ENCODE results near the gene GUCY1A2.

Gene GUCY1A2

GRCh38 chr11:106763501-106763900, 254.8 kb downstream of the GUCY1A2 start:
- DNase-seq = no peak
- intact Hi-C loops (cut with DNase I) = no loop called here

DNA sequence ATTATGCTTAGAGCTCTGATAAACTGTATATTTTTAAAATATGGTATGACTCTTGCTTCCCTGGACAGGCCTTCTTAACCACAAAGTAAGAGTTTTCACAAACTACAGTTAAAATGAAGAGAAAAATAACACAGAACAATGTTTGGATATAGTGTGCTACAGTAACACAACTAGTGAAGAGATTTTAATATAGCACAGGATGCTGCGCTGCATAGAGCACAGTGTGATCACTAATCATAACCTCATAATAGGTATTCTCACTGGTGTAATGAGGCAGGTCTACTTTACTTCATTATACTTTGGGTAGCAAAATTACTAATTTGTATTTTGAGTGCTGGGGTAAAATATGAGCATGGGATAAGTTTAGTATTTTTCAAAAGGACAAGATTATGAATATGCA, 256.5 kb downstream of the GUCY1A2 start:
- intact Hi-C loops (cut with DNase I) = no loop called here
- DNase-seq = no peak

DNA sequence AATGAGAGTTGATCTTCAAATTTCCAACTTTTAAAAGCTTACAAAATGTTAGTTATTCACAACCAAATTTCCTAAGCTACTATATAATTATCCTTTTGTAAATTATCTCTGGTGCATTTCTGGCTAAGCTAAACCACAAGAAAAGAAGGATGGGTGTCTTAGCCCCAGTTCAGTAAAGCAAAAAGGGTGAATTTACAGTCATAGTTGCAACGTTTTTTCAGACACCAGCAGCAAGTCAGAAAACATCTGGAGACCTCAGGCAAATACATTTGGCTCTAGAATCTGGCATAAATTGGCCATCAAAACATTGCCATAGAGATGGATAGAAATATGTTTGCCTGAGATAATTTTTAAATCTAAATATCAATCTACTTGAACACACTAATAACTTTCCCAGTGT, 257.0 kb downstream of the GUCY1A2 start:
- DNase-seq = no peak
- intact Hi-C loops (cut with DNase I) = no loop called here

GRCh38 chr11:106748059-106748458, 270.2 kb downstream of the GUCY1A2 start:
- DNase-seq = no peak
- intact Hi-C loops (cut with DNase I) = no loop called here

DNA sequence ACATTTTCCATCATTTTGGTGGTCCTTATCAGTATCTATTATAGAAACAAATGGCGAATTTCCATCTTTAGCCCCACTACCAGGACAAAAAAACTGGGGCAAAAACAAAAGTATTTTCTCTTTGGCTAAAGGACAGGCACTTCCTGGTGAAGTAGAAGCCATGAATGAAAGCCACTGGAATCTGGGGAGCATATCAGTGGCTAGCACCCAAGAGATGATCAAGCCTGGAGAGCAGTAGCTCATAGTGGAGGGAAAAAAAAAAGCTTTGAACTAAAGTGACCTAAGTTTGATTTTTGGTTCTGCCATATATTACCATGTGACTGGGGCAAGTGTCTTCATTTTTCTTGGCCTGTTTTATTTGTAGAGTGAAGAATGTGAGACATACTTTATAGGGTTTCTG, 272.3 kb downstream of the GUCY1A2 start:
- DNase-seq = no peak
- intact Hi-C loops (cut with DNase I) = no loop called here

- DNase-seq = no peak
- intact Hi-C loops (cut with DNase I) = no loop called here
These were observed 284.6 kb downstream of the GUCY1A2 start for GRCh38 chr11:106733635-106734034.

- intact Hi-C loops (cut with DNase I) = no loop called here
- DNase-seq = no peak
These were observed 289.4 kb downstream of the GUCY1A2 start for GRCh38 chr11:106728859-106729258.

DNA sequence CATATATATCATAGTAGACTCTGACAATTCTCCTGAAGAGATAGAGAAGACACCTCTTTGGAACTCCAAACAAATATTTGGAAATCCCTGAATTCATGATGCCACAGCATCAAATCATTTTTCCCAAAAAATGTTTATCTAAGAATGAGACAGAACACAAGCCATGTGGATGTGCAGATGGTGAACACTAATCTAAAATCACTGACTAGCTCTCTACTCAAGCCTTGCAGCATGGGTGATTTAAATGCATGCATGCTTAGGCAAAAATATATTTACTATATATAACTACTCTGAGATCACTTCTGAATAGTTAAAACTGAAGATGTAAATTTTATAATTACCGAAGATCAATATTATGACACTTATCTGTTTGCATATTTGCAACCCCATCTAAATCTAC, 289.9 kb downstream of the GUCY1A2 start:
- intact Hi-C loops (cut with DNase I) = no loop called here

DNA sequence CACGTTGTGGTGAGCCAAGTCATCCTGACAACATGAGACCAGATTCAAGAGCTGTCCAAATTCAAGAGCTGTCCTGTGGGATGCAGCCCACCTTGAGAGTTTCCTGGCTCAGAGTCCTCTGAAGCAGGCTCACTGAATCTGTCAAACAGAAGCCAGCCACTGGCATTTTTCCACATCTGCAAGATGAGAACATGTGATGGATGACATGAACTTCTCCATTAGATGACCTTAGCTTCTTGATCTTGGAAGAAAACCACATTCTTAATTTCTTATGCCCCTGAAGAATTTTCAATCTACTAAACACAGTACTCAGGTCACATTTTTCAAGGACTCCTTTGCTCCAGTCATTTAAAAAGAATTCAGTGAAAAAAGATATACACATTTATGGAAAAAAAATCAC, 291.0 kb downstream of the GUCY1A2 start:
- intact Hi-C loops (cut with DNase I) = no loop called here
- DNase-seq = no peak

More for the DNA sequence above, 289.9 kb downstream of the GUCY1A2 start:
- DNase-seq = no peak

GRCh38 chr11:106724293-106724892, 293.9 kb downstream of the GUCY1A2 start:
- no peak for DNase-seq
- intact Hi-C loops (cut with DNase I) = loop anchor here (5.0 kb wide), 2 partner anchors 293 to 313 kb away; partner anchors contain the start of gene GUCY1A2

GRCh38 chr11:106723071-106723470, 295.2 kb downstream of the GUCY1A2 start:
- no peak for DNase-seq
- intact Hi-C loops (cut with DNase I) = loop anchor here (5.0 kb wide), 2 partner anchors 294 to 314 kb away; partner anchors contain the start of gene GUCY1A2

DNA sequence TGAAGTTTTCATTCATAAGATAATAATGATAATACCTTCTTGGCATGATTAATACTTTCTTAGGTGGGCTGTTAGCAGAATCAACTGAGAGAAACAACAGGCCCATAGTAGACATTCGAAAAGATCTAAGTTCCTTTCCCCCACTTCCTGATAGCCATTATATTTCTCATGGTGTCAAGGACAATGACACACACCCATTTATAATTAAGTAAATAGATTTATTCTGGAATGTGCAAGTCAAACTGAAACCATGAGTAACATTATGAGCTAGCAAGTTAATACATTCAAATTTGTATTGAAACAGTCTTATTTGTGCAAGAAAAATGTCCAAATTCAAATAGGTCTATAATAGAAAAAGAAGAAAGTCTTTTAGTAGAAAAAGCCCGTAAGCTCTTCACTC, 301.1 kb downstream of the GUCY1A2 start:
- no peak for DNase-seq
- intact Hi-C loops (cut with DNase I) = no loop called here

DNA sequence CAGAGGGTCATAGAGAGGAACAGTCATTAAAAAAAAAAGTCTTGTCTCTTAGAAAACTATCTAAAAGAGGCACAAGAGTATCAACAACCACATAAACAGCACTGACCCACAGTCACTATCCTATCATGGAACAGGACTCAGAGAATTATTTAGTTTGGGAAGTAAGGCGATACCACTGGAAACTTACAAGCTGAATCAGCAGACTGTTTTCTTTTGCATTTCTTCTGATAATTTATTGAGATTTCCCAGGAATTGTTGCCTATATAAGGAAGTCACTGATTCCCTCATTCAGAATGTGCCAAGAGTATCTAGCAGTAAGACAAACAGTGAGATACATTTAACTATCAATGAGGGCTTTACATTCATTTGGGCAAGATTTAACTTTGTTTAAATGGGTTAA, 304.1 kb downstream of the GUCY1A2 start:
- DNase-seq = no peak
- intact Hi-C loops (cut with DNase I) = no loop called here

DNA sequence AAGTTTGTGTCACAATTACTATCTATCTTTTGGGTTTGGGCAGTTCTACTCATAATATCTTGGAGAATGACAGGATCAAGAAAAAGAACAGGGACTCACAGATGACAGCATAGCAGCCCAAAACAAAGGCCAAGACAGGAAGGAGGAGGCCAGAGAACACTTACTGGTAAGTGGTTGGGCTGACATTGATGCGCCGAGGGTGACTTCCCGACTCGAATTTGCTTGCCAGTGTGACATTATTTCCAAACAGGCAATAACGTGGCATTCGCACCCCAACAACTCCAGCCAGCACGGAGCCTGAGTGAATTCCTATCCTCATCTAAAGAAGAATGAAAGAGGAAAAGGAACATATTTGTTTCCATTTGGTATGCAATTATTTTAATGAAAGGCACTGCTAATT, 309.9 kb downstream of the GUCY1A2 start:
- intact Hi-C loops (cut with DNase I) = no loop called here
- DNase-seq = no peak

GRCh38 chr11:106706355-106706754, 311.9 kb downstream of the GUCY1A2 start:
- DNase-seq = no peak
- intact Hi-C loops (cut with DNase I) = no loop called here

DNA sequence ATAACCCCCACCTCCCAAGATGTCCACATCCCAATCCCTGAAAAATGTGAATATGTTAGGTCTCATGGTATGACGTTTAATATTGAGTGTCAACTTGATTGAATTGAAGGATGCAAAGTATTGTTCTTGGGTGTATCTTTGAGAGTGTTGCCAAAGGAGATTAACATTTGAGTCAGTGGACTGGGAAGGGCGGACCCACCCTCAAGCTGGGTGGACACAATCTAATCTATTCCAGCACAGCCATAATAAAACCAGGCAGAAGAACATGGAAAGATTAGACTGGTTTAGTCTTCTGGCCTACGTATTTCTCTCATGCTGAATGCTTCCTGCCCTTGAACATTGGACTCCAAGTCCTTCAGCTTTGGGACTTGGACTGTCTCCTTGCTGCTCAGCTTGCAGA, 315.5 kb downstream of the GUCY1A2 start:
- intact Hi-C loops (cut with DNase I) = no loop called here
- DNase-seq = no peak

GRCh38 chr11:106697058-106697457, 321.2 kb downstream of the GUCY1A2 start:
- no peak for DNase-seq
- intact Hi-C loops (cut with DNase I) = no loop called here

DNA sequence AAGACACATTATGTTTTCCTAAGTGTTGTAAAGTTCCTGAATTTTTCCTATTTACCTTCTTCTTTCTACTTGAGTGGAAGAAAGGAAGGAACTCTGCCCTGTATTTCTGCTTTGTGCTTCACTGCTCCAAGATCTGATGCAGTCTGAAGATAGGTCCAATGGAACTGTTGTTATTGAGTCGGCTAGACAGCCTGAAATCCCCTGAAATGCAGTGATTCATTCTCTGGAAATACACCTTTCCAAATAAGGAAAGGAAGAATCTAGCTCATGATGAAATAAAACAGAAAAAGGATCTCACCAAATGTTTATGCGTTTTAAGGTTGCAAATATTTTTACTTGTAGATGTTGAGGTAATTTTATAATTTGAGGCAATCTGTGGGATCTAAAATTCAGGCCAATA, 322.8 kb downstream of the GUCY1A2 start:
- intact Hi-C loops (cut with DNase I) = no loop called here
- no peak for DNase-seq

- no peak for DNase-seq
- intact Hi-C loops (cut with DNase I) = no loop called here
These were observed 323.8 kb downstream of the GUCY1A2 start for GRCh38 chr11:106694501-106694900.

- intact Hi-C loops (cut with DNase I) = no loop called here
These were observed 326.4 kb downstream of the GUCY1A2 start for GRCh38 chr11:106691807-106692365.

DNA sequence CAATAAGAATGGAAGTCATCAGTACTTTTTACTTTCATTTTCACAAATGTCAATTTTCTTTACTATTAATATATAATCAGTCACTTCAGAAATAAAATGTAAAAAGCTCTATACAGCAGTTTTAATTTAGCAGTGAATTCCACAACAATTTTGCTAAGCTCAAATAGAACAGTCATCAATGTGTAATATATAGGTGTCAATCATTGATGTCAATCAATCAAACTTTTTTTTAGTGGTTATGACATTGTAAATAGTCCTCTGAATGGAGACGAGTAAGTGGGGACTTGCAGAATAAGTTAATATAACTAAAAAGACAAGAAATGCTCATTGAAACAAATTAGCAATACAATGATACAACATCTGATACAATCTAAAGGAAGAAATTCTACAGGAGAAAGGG, 327.4 kb downstream of the GUCY1A2 start:
- no peak for DNase-seq
- intact Hi-C loops (cut with DNase I) = no loop called here

More at GRCh38 chr11:106691807-106692365, 326.4 kb downstream of the GUCY1A2 start:
- no peak for DNase-seq

GRCh38 chr11:106684944-106685343, 333.3 kb downstream of the GUCY1A2 start:
- no peak for DNase-seq
- intact Hi-C loops (cut with DNase I) = no loop called here

DNA sequence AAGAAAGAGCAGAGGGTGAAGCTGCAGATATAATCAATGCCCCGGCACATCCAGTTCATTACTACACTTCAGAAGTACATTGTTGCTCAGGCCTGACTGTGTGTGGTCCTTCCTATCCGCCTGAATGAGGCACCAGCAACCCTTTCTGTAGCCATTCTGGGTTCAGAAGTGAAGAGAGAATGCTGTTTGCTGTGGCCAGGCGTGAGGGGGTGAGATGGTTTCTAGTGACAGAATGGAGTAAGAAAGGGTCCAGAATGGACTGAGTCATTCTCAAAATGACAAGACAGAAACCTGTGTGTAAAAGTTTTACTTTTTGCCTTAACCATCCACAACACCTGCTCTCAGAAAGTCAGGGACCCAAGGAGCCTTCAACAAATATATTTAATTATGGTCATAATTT, 334.8 kb downstream of the GUCY1A2 start:
- no peak for DNase-seq
- intact Hi-C loops (cut with DNase I) = no loop called here

Data from posterior cingulate gyrus (tissue), 11 donors.